Superior temporal gyrus (tissue), 1 donor: ENCODE results near the gene MS4A2.
"Not testable (repeated sequence)": the region's sequence is repeated elsewhere in the genome, so short reads cannot be mapped to it uniquely, and the experiment has no call there.

Experiments
- DNase-seq: peaks from one replicate; pipeline ENCODE4 v3.0.0-alpha.2; 2016; ENCODE audit errors: extremely low spot score

MS4A2 gene

DNA sequence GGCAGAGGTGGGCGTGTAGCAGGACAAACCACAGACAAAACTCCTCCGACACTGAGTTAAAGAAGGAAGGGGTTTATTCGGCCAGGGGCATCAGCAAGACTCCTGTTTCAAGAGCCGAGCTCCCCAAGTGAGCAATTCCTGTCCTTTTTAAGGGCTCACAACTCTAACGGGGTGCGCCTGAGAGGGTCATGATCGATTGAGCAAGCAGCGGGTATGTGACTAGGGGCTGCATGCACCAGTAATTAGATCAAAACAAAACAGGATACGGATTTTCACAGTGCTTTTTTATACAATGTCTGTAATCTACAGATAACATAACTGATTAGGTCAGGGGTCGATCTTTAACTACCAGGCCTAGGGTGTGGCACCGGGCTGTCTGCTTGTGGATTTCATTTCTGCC, 12.9 kb downstream of the MS4A2 start:
- not testable (repeated sequence) for DNase-seq

DNA sequence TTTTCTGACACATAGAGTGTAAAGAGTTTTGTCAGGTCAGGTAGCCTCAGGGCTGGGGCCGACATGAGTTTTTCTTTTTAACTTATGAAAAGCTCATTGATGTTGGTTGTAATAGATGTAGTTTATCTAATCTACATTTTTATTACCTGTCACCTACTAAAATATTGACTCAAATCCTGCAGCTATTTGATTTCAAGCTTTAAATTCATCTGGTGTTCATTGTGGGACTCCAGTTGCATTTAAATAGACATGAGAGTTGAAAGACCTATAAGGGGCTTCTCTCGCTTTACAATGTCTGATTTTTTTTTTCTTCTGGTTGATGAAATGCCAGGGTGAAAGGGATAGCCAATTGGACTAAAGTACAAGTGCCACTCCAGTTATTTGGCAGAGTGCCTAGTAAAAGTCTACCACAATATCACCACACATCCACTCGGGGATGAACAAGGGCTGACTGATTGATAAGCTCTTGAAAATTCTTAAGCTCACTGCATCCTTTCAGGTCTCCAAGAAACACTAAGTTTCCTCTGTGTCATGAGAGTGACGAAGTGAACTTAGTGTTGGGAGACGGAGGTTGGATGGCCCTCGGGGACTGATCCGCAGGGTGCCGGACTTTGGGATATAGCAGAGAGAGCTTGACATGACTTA, 16.1 kb downstream of the MS4A2 start:
- not testable (repeated sequence) for DNase-seq

DNA sequence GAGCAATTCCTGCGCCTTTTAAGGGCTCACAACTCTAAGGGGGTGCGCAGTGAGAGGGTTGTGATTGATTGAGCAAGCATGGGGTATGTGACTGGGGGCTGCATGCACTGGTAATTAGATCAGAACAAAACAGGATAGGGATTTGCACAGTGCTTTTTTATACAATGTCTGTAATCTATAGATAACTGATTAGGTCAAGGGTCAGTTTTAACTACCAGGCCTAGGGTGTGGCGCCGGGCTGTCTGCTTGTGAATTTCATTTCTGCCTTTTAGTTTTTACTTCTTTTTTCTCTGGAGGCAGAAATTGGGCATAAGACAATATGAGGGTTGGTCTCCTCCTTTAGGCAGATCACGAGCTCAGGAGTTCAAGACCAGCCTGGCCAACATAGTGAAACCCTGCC, 20.2 kb downstream of the MS4A2 start:
- DNase-seq, result not testable (repeated sequence)

DNA sequence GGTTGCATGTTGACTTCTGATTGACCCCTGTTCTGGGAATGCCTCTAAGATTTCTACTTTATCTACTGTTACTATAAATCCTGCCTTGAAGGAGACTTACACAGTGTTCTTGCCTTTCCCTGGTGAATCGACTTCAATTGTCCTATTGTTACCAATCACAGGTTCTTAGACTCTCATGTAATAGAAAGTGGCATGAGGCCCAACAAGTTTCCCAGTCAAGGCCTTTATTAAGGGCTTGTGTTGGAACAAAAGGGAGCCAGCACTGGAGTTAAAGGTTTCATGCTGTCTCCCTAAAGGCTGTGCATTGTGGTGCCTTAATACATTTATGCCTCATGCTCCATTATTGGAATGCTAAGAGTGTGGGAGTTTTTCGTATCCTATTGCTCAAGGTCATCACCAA, 23.3 kb downstream of the MS4A2 start:
- no peak for DNase-seq

DNA sequence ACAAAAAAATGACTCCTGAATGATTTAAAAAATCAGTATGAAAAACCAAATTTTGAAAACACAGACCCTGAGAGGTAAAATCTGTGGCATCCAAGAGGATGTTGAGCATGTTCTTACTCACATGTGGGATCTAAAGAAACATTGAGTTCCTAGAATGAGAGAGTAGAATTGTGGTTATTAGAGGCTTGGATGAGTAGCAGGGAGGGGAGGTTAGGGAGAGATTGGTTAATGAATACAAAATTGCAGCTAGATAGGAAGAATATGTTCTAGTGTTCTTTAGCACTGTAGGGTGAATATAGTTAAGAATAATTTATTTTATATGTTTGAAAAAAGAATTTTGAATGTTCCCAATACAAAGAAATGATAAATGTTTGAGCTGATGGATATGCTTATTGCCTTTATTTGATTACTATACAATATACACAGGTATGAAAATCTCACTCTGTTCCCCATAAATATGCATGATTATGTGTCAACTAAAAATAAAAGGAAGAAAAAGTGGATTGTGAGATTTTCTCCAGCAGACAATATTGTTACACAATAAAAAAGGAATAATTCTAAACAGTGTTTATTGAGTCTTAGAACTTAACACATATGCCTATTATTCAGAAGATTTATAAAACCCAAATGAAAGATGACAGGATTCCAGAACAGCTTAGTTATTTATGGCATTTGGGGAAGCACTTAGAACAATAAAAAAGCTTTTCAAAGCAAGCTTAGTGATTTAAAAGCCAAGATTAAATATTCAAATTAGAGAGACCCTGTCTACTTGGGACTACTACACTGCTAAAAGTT, 28.7 kb downstream of the MS4A2 start:
- no peak for DNase-seq

DNA sequence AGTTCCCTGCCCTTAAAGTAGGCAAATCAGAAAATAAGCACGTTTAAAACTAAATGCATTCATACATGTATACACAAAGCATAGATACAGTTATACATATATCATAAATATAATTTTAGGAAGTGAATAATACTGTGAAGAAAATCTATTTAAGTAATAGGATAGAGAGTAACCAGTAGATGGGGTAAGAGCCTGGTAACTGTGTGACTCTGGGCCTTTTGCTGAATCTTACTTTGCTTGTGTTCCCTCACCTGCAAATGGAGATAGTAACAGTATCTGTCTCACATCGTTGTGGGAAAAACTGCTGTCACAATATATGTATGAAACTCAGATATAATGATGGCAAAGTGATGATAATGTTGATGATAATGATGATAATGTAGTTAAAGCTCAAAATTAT, 29.9 kb downstream of the MS4A2 start:
- DNase-seq, result no peak

DNA sequence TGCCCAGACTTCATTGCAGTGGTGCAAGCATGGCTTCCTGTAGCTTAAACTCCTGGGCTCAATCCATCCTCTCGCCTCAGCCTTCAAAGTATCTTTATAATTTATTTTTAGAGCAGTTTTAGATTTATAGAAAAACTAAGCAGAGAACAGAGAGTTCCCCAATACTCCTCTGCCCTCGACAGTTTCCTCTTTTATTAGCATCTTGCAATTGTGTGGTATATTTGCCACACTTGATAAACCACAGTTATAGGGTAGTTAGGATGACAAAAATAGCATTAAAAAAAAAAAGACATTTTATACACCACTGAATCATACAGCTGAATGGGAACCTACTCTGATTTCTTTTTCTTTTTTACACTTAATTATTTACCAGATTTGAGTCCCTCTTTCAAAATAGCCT, 31.2 kb downstream of the MS4A2 start:
- DNase-seq, result no peak

DNA sequence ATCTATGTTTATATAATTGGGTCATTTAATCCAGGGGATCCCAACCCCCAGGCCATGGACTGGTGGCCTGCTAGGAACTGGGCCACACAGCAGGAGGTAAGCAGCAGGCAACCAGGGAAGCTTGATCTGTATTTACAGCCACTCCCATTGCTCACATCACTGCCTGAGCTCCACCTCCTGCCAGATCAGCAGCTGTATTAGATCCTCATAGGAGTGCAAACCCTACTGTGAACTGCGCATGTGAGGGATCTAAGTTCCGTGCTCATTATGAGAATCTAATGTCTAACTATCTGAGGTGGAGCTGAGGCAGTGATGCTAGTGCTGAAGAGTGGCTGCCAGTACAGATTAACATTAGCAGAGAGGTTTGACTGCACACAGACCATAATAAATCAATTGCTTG, 32.8 kb downstream of the MS4A2 start:
- no peak for DNase-seq

DNA sequence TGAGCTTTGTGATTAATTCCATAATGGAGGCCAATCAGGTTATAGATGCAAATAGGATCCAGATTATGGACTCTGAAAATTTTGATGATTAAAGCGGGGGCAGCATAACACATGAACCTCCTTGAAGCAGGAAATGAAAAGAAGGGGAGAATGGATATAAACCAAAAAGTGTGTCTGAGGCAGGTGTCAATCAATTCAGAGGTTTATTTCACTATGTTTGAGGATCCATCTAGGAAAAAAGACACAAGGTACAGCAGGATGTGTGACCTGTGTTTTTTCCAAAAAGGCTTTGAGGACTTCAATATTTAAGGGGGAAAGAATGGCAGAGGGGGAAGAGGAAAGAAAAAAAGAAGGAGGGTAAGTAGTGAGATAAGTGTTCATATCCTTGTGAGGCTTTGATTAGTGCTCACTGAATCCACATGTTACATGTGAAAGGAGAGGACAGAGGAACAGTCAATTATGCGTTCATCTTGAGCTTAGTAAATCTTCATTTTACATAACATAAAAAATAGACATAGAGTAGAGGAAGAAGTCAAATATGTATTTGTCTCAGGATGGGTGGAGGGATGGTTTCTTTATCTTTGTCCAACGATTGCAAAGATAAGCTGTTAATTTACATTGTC, 34.1 kb downstream of the MS4A2 start:
- DNase-seq, result no peak

DNA sequence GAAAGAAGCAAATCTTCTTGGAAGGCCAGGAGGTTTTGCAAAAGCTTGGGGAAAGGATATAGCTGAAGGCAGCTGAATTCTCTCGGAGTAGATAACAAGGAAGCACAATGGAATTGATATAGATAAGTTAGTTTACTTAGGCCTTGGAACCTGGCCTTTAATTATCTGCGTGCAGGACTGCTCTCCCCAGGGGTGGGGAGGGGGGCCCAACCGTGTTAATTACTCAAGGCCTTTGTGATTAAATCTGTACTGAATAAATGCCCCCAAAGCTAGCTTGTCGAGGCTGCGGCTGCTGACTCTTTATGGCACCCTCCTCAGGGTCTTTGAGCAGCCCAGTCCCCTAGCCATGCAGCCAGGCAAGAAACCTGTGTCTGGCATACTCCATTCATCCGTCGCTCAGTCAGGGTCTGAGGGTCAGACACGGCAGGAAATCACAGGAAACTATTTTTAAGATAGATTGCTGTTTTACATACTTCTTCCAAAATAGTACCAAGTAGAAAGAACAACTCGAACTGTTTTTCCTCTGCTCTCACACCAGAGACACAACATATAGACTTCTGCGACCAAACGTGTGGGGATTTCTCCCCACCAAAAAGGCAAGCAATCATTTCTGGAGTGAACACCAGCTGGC, 36.5 kb downstream of the MS4A2 start:
- DNase-seq, result no peak

DNA sequence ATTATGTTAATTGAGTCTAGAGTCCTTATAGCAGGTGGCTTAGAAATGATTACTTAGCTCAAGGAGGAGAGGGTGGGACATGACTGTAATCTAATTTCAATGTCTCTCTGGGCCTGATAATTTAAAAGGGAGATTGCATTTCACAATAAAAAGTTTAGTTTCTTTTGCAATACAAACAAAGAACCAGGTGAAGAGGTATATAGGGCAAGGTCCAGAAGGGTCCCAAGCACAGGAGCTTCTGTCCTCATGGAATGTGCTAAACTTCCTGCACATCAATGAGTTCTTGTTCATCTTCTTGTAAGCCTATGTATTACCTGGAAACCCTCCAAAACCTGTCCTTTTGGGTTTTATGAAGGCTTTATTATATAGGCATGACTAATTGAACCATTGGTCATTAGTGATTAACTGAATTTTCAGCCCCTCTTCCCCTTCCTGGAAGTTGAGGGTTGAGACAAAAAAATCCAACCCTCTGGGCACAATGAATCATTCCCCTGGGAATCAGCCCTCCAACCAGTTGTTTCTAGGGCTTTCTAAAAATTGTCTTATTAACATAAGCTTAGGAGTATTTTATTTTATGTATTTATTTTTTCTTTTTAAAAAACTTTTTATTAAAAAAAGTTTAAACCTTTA, 37.6 kb downstream of the MS4A2 start:
- DNase-seq, result no peak

DNA sequence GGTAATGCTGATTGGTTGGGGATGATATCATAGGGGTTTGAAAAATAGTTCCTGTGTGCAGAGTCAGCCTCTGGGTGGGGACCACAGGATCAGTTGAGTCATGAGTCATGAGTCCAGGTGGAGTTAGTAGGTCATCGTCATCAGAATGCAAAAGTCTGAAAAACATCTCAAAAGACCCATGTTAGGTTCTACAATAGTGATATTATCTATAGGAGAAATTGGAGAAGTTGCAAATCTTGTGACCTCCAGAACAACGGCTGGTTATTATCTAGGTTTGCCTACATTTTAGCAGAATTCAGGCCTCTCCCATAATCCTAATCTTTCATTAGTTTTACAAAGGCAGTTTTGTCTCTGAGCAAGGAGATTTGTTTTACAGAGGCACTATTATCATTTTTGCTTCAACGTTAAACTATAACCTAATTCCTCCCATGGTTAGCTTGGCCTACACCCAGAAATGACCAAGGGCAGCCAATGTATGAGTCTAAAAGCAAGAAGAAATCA, 38.9 kb downstream of the MS4A2 start:
- no peak for DNase-seq

DNA sequence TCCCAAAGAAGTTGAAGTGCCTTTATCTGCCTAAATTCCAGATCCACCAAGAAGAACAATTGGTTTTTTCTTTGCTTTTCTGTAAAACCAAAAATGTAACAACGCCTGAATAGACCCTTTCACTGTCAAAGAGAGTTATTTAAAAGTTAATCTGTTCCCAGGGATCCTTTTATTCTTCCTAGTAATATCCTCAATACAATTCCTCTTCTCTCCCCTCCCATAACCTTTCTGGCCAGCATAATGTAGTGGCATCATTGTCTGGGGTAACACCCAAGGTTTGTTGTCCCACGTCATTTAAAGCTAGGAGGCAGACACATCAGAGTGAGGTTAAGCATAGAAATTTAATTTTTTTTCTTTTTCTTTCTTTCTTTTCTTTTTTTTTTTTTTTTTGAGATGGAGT, 39.9 kb downstream of the MS4A2 start:
- no peak for DNase-seq

DNA sequence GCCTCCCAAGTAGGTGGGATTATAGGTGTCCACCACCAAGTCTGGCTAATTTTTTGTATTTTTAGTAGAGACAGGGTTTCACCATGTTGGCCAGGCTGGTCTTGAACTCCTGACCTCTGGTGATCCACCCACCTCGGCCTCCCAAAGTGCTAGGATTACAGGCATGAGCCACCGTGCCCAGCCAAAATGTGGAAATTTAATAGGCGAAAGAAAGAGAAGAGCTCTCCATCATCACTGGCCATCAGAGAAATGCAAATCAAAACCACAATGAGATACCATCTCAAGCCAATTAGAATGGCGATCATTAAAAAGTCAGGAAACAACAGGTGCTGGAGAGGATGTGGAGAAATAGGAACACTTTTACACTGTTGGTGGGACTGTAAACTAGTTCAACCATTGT, 40.4 kb downstream of the MS4A2 start:
- not testable (repeated sequence) for DNase-seq

DNA sequence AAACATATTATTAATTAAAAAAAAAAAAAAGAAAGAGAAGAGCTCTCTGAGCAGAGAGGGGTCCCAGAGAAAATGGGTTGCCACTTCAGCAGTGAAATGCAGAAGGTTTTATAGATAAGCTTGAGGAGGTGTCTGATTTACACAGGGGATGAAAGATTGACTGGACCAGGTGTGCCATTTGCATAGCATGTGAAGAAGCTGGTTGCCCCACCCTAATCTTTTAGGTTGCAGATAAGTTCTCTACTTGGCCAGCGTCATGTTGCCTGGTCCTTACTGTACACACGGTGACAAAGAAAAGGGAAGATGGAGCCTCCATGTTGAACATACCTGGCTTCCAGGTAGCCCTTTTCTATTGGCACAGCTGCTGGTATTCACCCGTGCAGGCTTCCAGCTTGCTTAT, 41.4 kb downstream of the MS4A2 start:
- no peak for DNase-seq

DNA sequence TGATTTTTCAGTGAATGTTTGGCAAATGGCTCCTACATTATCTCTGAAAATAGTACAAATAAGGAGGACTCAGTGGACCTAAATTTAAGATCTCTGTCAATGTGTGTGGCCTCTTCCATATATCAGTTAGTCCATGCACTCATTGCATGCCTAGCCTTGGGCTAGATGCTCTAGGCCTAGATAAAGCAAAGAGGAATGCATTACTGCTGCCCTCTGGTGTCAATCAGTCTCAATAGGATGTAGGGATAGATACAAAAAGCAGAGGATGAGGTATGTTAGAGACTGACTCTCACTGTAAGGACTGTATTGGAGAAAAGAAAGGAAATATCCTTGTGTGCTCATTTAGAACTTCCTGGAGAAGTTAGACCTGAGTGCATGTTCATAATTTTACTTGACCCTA, 42.0 kb downstream of the MS4A2 start:
- peak; percentile 61 for DNase-seq

DNA sequence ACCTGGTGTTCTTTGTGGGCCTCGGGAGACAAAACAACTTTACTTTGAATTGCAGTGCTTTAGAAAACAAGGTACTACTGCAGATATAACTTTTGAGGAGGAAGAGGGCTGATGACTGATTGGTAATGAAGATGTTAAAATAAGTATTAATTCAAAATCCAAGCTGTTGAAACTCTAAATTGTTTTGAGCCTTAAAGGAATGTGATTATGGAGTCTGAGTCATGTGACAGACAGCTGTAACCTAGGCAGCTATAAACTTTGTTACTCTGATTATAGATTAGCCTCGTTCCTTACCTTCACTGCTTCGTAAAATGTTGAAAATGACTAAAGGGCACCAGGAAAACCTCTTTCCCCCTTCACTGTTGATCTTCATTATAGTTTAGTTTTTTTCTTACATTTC, 43.4 kb downstream of the MS4A2 start:
- no peak for DNase-seq

DNA sequence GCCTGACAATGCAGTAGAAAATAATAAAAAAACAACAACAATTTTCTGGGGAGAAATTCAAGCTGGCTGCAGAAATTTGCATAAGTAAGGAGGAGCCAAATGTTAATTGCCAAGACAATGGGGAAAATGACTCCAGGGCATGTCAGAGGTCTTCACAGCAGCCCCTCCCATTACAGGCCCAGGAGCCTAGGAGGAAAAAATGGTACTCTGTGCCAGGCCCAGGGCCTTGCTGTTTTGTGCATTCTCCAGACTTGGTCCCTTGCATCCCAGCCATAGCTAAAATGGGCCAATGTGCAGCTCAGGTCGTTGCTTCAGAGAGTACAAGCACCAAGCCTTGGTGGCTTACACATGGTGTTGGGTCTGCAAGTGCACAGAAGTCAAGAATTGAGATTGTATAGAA, 45.5 kb downstream of the MS4A2 start:
- no peak for DNase-seq

DNA sequence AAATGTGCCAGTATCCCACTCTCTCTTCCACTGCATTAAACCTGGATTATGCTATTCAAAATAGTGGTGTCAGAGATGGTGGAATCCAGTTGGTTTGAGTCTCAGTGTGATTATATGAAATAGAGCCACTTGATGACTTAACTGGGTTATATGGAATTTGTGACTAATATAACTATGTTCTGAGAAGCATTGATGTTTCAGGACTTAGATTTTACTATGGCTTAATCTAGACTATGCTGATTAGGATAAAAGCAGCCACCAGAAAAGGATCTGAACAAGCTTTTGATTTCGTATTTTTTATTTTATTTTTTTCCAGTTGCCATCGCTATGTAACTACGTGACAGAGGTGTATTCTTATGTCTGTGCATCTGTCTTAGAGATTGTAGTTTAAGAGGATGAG, 55.3 kb downstream of the MS4A2 start:
- DNase-seq, result no peak

DNA sequence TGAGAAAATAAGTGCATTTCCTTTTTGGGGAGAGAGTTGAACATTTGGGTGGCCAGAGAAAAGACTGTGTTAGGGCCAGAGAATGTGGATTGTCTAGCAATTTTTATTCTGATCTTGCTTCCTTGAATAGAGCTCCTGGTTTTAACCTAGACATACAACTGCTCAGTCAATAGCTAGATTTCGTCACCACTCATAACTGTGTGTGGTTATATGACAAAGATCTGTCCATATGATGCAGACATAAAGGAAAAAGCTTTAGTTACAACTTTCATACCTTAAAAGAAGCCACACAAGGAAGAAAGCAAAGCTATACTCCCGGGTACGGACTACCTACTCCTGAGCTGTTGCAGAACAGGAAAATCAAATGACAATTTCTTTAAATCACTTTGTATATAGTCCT, 57.2 kb downstream of the MS4A2 start:
- no peak for DNase-seq
